SK-N-SH (cell line): ENCODE data around the gene CDK14. TPM values are rescaled to one million over a fixed set of nuclear protein-coding genes. Genes with fewer than 3 reads are reported as not detected.
A peak's percentile ranks its signal among the peaks of the same experiment; 100 is the strongest.

Source experiments
- CTCF ChIA-PET: fragments of 300-600, 350-600 bp; formaldehyde crosslinking; extraction: SDS; loops from one replicate; lab custom pipeline; 2021; lab: Yijun Ruan, JAX
- POLR2A ChIA-PET: fragments of 350-600 bp; sonication (Branson Sonifier 250); formaldehyde crosslinking; extraction: SDS; loops from one replicate; lab custom pipeline; 2020; ENCODE audit warnings: antibody characterized with exemption, inconsistent platforms; lab: Yijun Ruan, JAX
- DNase-seq: peaks from one replicate; pipeline ENCODE4 v3.0.0; 2012
- H2AFZ ChIP-seq: fragments of 200-600 bp; sonication (generic); 2 replicates; pipeline ENCODE4 v1.8.1; 2016; ENCODE audit warnings: antibody characterized with exemption, mild to moderate bottlenecking, low read depth
- H3F3A ChIP-seq: fragments of 200-600 bp; sonication (generic); replicated peaks from 2 replicates; pipeline ENCODE3; 2016; ENCODE audit warnings: antibody characterized with exemption, mild to moderate bottlenecking; ENCODE audit not compliant: insufficient read depth
- H3K27ac ChIP-seq, 2 experiments: fragments of 200-500 bp in 1 of 2; fragments of 200-600 bp in 1 of 2; sonication (Bioruptor generic) in 1 of 2; sonication (generic), shearing (Covaris generic) in 1 of 2; 2 replicates each; pipeline versions ENCODE4 v1.5.1 to v1.6.1; 2014 to 2016; ENCODE audit warnings: low read depth in 2 of 2, inconsistent platforms in 1 of 2, low read length in 1 of 2, mild to moderate bottlenecking in 1 of 2, mixed read lengths in 1 of 2
- H3K27me3 ChIP-seq: fragments of 200-600 bp; sonication (generic), shearing (Covaris generic); 2 replicates; pipeline ENCODE4 v1.6.1; 2016; ENCODE audit warnings: mixed run types; ENCODE audit not compliant: insufficient read depth
- H3K36me3 ChIP-seq, 2 experiments: fragments of 200-500 bp in 1 of 2; fragments of 200-600 bp in 1 of 2; sonication (Bioruptor generic) in 1 of 2; sonication (generic) in 1 of 2; replicated peaks in 1 of 2; 2 replicates each; pipeline versions ENCODE3 to v1.5.1; 2014 to 2016; ENCODE audit warnings: low read length in 1 of 2, mild to moderate bottlenecking in 1 of 2; ENCODE audit not compliant: insufficient read depth in 2 of 2, control insufficient read depth in 1 of 2
- H3K4me1 ChIP-seq, 2 experiments: fragments of 200-500 bp in 1 of 2; fragments of 200-600 bp in 1 of 2; sonication (Bioruptor generic) in 1 of 2; sonication (generic), shearing (Covaris generic) in 1 of 2; 2 replicates each; pipeline versions ENCODE4 v1.5.1 to v1.6.1; 2014 to 2016; ENCODE audit warnings: low read depth in 1 of 2, low read length in 1 of 2, mixed run types in 1 of 2; ENCODE audit not compliant: insufficient read depth in 2 of 2, control insufficient read depth in 1 of 2
- H3K4me2 ChIP-seq: fragments of 200-600 bp; sonication (generic), shearing (Covaris generic); 2 replicates; pipeline ENCODE4 v1.6.1; 2017; ENCODE audit warnings: mixed run types
- H3K4me3 ChIP-seq, 2 experiments: fragments of 200-500 bp in 1 of 2; fragments of 200-600 bp in 1 of 2; sonication (Bioruptor generic) in 1 of 2; sonication (generic), shearing (Covaris generic) in 1 of 2; 2 replicates each; pipeline versions ENCODE4 v1.5.1 to v1.8.1; 2014 to 2016; ENCODE audit warnings: low read depth in 2 of 2, inconsistent platforms in 1 of 2, low read length in 1 of 2, mild to moderate bottlenecking in 1 of 2, mixed read lengths in 1 of 2, moderate library complexity in 1 of 2
- H3K79me2 ChIP-seq: fragments of 200-600 bp; sonication (generic); 2 replicates; pipeline ENCODE4 v1.8.1; 2017; ENCODE audit warnings: mild to moderate bottlenecking; ENCODE audit not compliant: insufficient read depth
- H3K9ac ChIP-seq: fragments of 200-600 bp; sonication (generic); 2 replicates; pipeline ENCODE4 v1.6.1; 2017; ENCODE audit warnings: mixed run types
- H3K9me2 ChIP-seq: fragments of 200-600 bp; sonication (generic); 2 replicates; pipeline ENCODE4 v1.6.1; 2017; ENCODE audit warnings: mixed run types
- H3K9me3 ChIP-seq: fragments of 200-600 bp; sonication (generic); 2 replicates; pipeline ENCODE4 v1.6.1; 2017; ENCODE audit warnings: mixed run types, mild to moderate bottlenecking, moderate library complexity
- H4K20me1 ChIP-seq: fragments of 200-600 bp; sonication (generic); 2 replicates; pipeline ENCODE4 v1.6.1; 2017; ENCODE audit warnings: mild to moderate bottlenecking, mixed run types; ENCODE audit not compliant: insufficient read depth
- EZH2phosphoT487 ChIP-seq: fragments of 200-600 bp; sonication (generic); IDR thresholded peaks from 2 replicates; pipeline ENCODE4 v1.6.1; 2017; ENCODE audit warnings: low read depth, mixed run types, mild to moderate bottlenecking, antibody characterized with exemption, moderate library complexity, borderline replicate concordance
- GABPA ChIP-seq: IDR thresholded peaks from 2 replicates; pipeline ENCODE4 v1.4.0; 2012; ENCODE audit warnings: low read depth, mild to moderate bottlenecking
- RAD21 ChIP-seq: IDR thresholded peaks from 2 replicates; pipeline ENCODE4 v1.6.1; 2012; ENCODE audit warnings: mild to moderate bottlenecking, low read length
- RCOR1 ChIP-seq: fragments of 150-350 bp; IDR thresholded peaks from 2 replicates; pipeline ENCODE4 v1.6.1; 2017; ENCODE audit warnings: antibody characterized with exemption, low read length
- RFX5 ChIP-seq: IDR thresholded peaks from 2 replicates; pipeline ENCODE4 v1.6.1; 2012; ENCODE audit warnings: mild to moderate bottlenecking, improper control_type of control experiment, low read length
- RXRA ChIP-seq: IDR thresholded peaks from 2 replicates; pipeline ENCODE4 v1.4.0; 2012; ENCODE audit warnings: low read depth, mild to moderate bottlenecking, borderline replicate concordance
- SIN3A ChIP-seq: IDR thresholded peaks from 2 replicates; pipeline ENCODE4 v1.6.1; 2012; ENCODE audit warnings: low read depth, mild to moderate bottlenecking, low read length, moderate library complexity, borderline replicate concordance
- SMC3 ChIP-seq: IDR thresholded peaks from 2 replicates; pipeline ENCODE4 v1.6.1; 2012; ENCODE audit warnings: low read depth, low read length, improper control_type of control experiment
- TCF12 ChIP-seq: IDR thresholded peaks from 2 replicates; pipeline ENCODE4 v1.4.0; 2012
- YY1 ChIP-seq: IDR thresholded peaks from 2 replicates; pipeline ENCODE4 v1.4.0; 2012; ENCODE audit warnings: low read depth, mild to moderate bottlenecking
- WGBS: methylation state at CpG from one replicate; pipeline ENCODE4 v1.1.6; 2017; ENCODE audit warnings: low lambda C conversion rate; 5-methylcytosine and 5-hydroxymethylcytosine counted together
- polyA plus RNA-seq, 3 experiments: library from polyadenylated mRNA; depleted of rRNA; stranded (reverse); fragments of >200 nt; gene quantifications; 2 replicates each; pipeline ENCODE4 v1.2.3, GENCODE V29; 2012
- TF ChIP-seq, protein P1 (sequence below): IDR thresholded peaks from 2 replicates; pipeline ENCODE4 v1.4.0; 2012; ENCODE audit warnings: low read depth
- TF ChIP-seq, protein P2 (sequence below): IDR thresholded peaks from 2 replicates; pipeline ENCODE4; 2012
- TF ChIP-seq, protein P3 (sequence below): IDR thresholded peaks from 2 replicates; pipeline ENCODE4 v1.4.0; 2012; ENCODE audit warnings: low read depth, borderline replicate concordance

CDK14 gene
- polyA plus RNA-seq, 1 of the 3 experiments (the other 2 are of a cell fraction) = 13.9 TPM

DNA sequence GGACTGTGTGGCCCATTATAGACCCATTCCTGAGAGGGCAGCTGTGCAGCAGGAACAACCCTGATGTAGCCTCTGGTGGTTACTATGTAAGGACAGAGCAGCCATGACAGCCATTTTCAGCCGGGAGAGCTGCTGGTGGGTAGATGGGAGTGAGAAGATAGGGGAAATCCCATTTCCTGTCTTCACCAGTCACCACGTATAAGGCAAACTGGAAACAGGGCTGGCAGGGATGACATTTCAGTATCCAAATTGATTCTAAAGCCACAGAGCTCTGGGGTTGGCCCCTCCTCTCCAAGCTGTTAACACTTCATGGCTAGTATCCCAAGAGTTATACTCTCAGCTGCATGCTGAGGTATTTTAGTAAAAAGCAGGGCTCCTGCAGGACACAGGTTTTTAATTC lies 652.9 kb downstream of the CDK14 start:
- H3K9me2 ChIP-seq = no peaks in the 10 kb centered on the region
- no peak overlapping the region for H3K27ac ChIP-seq
- no peaks in the 10 kb centered on the region for H3F3A ChIP-seq
- no peak overlapping the region for H3K4me2 ChIP-seq
- H3K27me3 ChIP-seq = no peaks in the 10 kb centered on the region
- H3K4me3 ChIP-seq = no peak overlapping the region
- peak overlapping the region; percentile 38; the same call in 1 of the 2 replicates for H2AFZ ChIP-seq
- WGBS = 15% methylated on average over 2 of the region's 2 CpGs
- H3K4me1 ChIP-seq = peaks cover 7 to 8% of the 10 kb centered on the region in 2 experiments; a peak in 1 of 4 replicates
- no peaks in the 10 kb centered on the region for H4K20me1 ChIP-seq
- peak; percentile 22 for DNase-seq
- POLR2A ChIA-PET = no interaction called here
- CTCF ChIA-PET = interaction anchor here (0.6 to 2.2 kb wide), 6 partner anchors 12 to 319 kb away, joined by 3 to 5 read pairs (median 3); no protein-coding TSS in a partner anchor
- H3K79me2 ChIP-seq = no peaks in the 10 kb centered on the region
- no peaks in the 10 kb centered on the region for H3K9me3 ChIP-seq
- H3K9ac ChIP-seq = no peak overlapping the region
- no peaks in the 10 kb centered on the region for H3K36me3 ChIP-seq
- TF ChIP-seq SMC3 (no peak), GABPA (no peak)
- TF ChIP-seq, protein P1, sequence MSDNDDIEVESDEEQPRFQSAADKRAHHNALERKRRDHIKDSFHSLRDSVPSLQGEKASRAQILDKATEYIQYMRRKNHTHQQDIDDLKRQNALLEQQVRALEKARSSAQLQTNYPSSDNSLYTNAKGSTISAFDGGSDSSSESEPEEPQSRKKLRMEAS = no peak
- TF ChIP-seq, protein P2, sequence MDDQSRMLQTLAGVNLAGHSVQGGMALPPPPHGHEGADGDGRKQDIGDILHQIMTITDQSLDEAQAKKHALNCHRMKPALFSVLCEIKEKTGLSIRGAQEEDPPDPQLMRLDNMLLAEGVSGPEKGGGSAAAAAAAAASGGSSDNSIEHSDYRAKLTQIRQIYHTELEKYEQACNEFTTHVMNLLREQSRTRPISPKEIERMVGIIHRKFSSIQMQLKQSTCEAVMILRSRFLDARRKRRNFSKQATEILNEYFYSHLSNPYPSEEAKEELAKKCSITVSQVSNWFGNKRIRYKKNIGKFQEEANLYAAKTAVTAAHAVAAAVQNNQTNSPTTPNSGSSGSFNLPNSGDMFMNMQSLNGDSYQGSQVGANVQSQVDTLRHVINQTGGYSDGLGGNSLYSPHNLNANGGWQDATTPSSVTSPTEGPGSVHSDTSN = no peak

DNA sequence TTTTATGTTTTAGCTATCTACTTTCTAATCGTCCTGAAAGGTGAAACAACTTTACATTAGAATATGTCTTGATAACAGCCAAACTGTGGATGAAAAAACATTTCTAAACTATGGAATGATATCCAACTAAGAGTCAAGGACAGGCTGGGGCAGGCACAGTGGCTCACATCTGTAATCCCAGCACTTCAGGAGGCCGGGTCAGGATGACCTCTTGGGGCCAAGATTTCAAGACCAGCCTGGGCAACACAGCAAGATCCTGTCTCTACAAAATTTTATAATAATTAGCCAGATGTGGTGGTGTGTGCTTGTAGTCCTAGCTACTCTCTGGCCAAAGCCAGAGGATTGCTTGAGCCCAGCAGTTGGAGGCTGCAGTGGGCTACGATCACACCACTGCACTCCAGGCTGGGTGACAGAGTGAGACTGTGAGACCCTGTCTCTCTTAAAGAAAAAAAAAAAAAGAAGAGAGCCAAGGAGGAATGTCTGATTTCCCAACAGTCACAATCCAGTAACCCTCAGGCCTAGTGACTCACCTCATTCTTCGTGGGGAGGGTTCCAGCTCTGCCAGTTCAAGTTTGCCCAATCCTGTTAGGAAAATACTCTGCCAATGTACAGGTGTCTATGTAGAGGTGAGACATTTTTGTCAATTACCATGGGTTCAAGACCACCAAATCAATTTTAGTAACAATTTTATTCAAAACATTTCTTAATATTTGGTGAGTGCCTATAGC lies 653.5 kb downstream of the CDK14 start:
- POLR2A ChIA-PET = no interaction called here

DNA sequence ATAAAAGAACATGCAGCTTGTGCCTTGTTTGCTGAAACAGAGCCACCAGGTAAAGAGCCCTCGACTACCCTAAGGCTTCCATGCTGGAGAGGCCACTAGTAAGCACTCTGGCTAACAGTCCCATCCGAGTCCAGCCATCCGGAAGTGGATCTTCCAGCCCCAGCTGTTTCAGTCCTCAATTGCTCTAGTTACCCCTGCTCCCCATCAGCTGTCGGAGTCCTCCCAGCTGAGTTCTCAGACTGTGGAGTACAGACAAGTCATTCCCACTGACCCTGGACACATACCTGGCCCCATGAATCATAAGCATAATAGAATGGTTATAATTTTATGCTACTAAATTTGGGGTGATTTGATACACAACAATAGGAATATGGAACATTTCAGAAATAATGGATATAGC lies 654.6 kb downstream of the CDK14 start:
- Histone ChIP-seq H3K27ac (no peak overlapping the region), H3K4me2 (no peak overlapping the region), H3F3A (no peaks in the 10 kb centered on the region), H3K9ac (no peak overlapping the region), H3K4me1 (peaks cover 4 to 7% of the 10 kb centered on the region in 2 experiments; a peak in 1 of 4 replicates), H2AFZ (no peak overlapping the region), H3K9me2 (no peaks in the 10 kb centered on the region), H3K79me2 (no peaks in the 10 kb centered on the region), H3K9me3 (peaks cover 5% of the 10 kb centered on the region; the same call in 1 of the 2 replicates), H3K27me3 (no peaks in the 10 kb centered on the region), H3K36me3 (no peaks in the 10 kb centered on the region), H3K4me3 (no peak overlapping the region), H4K20me1 (no peaks in the 10 kb centered on the region)
- ChIA-PET CTCF (interaction anchor here (0.7 to 1.6 kb wide), 4 partner anchors 9 to 12 kb away, joined by 3 to 5 read pairs (median 3); no protein-coding TSS in a partner anchor), POLR2A (no interaction called here)
- 100% methylated on average over 3 of the region's 4 CpGs for WGBS
- no peak for DNase-seq
- TF ChIP-seq RXRA (no peak), EZH2phosphoT487 (no peak), GABPA (no peak), RAD21 (no peak), TCF12 (no peak), RCOR1 (no peak), SIN3A (no peak)
- TF ChIP-seq, protein P1 = no peak
- TF ChIP-seq, protein P3, sequence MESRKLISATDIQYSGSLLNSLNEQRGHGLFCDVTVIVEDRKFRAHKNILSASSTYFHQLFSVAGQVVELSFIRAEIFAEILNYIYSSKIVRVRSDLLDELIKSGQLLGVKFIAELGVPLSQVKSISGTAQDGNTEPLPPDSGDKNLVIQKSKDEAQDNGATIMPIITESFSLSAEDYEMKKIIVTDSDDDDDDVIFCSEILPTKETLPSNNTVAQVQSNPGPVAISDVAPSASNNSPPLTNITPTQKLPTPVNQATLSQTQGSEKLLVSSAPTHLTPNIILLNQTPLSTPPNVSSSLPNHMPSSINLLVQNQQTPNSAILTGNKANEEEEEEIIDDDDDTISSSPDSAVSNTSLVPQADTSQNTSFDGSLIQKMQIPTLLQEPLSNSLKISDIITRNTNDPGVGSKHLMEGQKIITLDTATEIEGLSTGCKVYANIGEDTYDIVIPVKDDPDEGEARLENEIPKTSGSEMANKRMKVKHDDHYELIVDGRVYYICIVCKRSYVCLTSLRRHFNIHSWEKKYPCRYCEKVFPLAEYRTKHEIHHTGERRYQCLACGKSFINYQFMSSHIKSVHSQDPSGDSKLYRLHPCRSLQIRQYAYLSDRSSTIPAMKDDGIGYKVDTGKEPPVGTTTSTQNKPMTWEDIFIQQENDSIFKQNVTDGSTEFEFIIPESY = no peak
- TF ChIP-seq, protein P2 = no peak

More for the DNA sequence above, 653.5 kb downstream of the CDK14 start:
- Histone ChIP-seq H3K4me2 (no peak overlapping the region), H3F3A (no peaks in the 10 kb centered on the region), H3K27me3 (no peaks in the 10 kb centered on the region), H3K9ac (no peak overlapping the region), H3K27ac (no peak overlapping the region), H3K79me2 (no peaks in the 10 kb centered on the region), H3K36me3 (no peaks in the 10 kb centered on the region), H3K9me2 (no peaks in the 10 kb centered on the region), H4K20me1 (no peaks in the 10 kb centered on the region), H3K4me3 (no peak overlapping the region), H2AFZ (peak overlapping the region; percentile 38; the same call in 1 of the 2 replicates), H3K4me1 (peaks cover 4 to 7% of the 10 kb centered on the region in 2 experiments; a peak in 1 of 4 replicates), H3K9me3 (no peaks in the 10 kb centered on the region)
- WGBS = 50% methylated on average over 4 of the region's 4 CpGs
- no peak for DNase-seq
- CTCF ChIA-PET = interaction anchor here (0.6 to 1.6 kb wide), 7 partner anchors 9 to 319 kb away, joined by 3 to 5 read pairs (median 3); no protein-coding TSS in a partner anchor
- TF ChIP-seq RAD21 (no peak), GABPA (no peak), YY1 (no peak), RFX5 (no peak)
